Stomach (tissue), 9 donors: ENCODE data around the gene CHRM4. TPM values are rescaled to one million over a fixed set of nuclear protein-coding genes. Genes with fewer than 3 reads are reported as not detected.

ENCODE experiments used
- DNase-seq, 2 donors: peaks; one replicate each; pipeline versions ENCODE4 v3.0.0 to v3.0.0-alpha.2; 2013 to 2019
- H3K27ac ChIP-seq, 5 donors: fragments of 200-600 bp in 4 of 5; sonication (generic) in 4 of 5; one replicate each; pipeline ENCODE4 v1.5.1; 2013 to 2019; ENCODE audit warnings: mild to moderate bottlenecking in 1 of 5, moderate library complexity in 1 of 5
- H3K27me3 ChIP-seq, 3 donors: fragments of 200-600 bp; sonication (generic); one replicate each; pipeline ENCODE4 v1.5.1; 2017 to 2019; ENCODE audit warnings: mixed run types in 1 of 3
- H3K36me3 ChIP-seq, 4 donors: fragments of 200-600 bp; sonication (generic); 1 replicate in 3 of 4; 2 replicates in 1 of 4; pipeline ENCODE4 v1.5.1; 2016 to 2019
- H3K4me1 ChIP-seq, 4 donors: fragments of 200-600 bp; sonication (generic); one replicate each; pipeline ENCODE4 v1.5.1; 2016 to 2019
- H3K4me3 ChIP-seq, 4 donors: fragments of 200-600 bp; sonication (generic) in 3 of 4; one replicate each; pipeline ENCODE4 v1.5.1; 2016 to 2019; ENCODE audit warnings: mild to moderate bottlenecking in 1 of 4
- H3K9me3 ChIP-seq, 4 donors: fragments of 200-600 bp; sonication (generic); one replicate each; pipeline ENCODE4 v1.5.1; 2016 to 2019
- CTCF ChIP-seq, 7 experiments: fragments of 450-650 bp in 4 of 7; fragments of 200-600 bp in 3 of 7; sonication (generic) in 3 of 7; IDR thresholded peaks; one replicate each; pipeline ENCODE4 v1.5.1; 2016 to 2019; ENCODE audit warnings: antibody characterized with exemption in 7 of 7, control low read depth in 2 of 7, mild to moderate bottlenecking in 1 of 7
- EP300 ChIP-seq: sonication (generic); formaldehyde crosslinking; IDR thresholded peaks from one replicate; pipeline ENCODE4 v1.6.1; 2017; ENCODE audit warnings: antibody characterized with exemption
- POLR2A ChIP-seq, 4 donors: fragments of 450-650 bp; IDR thresholded peaks; one replicate each; pipeline ENCODE4 v1.6.1; 2016; ENCODE audit warnings: antibody characterized with exemption in 4 of 4, control low read depth in 2 of 4, mild to moderate bottlenecking in 1 of 4, moderate library complexity in 1 of 4
- POLR2AphosphoS5 ChIP-seq, 3 donors: sonication (generic); formaldehyde crosslinking; IDR thresholded peaks; one replicate each; pipeline ENCODE4 v1.6.1; 2016; ENCODE audit warnings: antibody characterized with exemption in 3 of 3
- WGBS, 5 donors: extraction: QIAGEN DNeasy Blood & Tissue Kit in 3 of 5; methylation state at CpG; one replicate each; pipeline versions ENCODE4 v1.1.5 to v1.1.7; 2013 to 2018; 5-methylcytosine and 5-hydroxymethylcytosine counted together
- intact Hi-C: fragments of 100-400 bp; cut with DNase I; formaldehyde crosslinking; loops from one replicate; pipeline ENCODE4 v1.15.1; 2023; ENCODE audit warnings: low total_unique reads
- polyA plus RNA-seq, 3 donors: library from polyadenylated mRNA; stranded (reverse); fragments of 200-250 nt; gene quantifications; one replicate each; pipeline ENCODE4 v1.2.3, GENCODE V29; 2013
- total RNA-seq, 5 donors: library from RNA; depleted of rRNA; stranded (reverse); fragments of >200 nt; gene quantifications; one replicate each; pipeline versions ENCODE4 v1.1.0 to v1.2.3, GENCODE V29; 2014 to 2016
- donor health status: healthy with polysubstance abuse.
- donor health status: Bipolar disorder and iron deficiency.
- donor health status: healthy.

Gene CHRM4
- total and polyA plus RNA-seq, 8 donors = 0.37 to 2.8 TPM; not detected in 6

DNA sequence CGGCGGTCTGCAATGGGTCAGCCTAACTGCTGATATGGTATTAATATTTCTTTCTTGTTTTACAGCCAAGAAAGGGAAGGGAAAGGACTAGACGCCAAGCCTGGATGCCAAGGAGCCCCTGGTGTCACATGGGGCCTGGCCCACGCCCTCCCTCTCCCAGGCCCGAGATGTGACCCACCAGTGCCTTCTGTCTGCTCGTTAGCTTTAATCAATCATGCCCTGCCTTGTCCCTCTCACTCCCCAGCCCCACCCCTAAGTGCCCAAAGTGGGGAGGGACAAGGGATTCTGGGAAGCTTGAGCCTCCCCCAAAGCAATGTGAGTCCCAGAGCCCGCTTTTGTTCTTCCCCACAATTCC is 8.2 kb downstream of the CHRM4 start:
- TF ChIP-seq CTCF (IDR thresholded peaks at IDR 0.05) (no peak), POLR2AphosphoS5 (IDR thresholded peaks at IDR 0.05) (no peak), EP300 (no peak), POLR2A (IDR thresholded peaks at IDR 0.05) (no peak)
- intact Hi-C loops = no loop called here
- H3K27ac ChIP-seq = no peak overlapping the region
- peaks cover 0 to 3% (median 2%) of the 10 kb centered on the region in 4 donors for H3K36me3 ChIP-seq
- peaks cover 21 to 50% (median 38%) of the 10 kb centered on the region in 4 donors for H3K4me1 ChIP-seq
- no peak overlapping the region for H3K4me3 ChIP-seq
- H3K9me3 ChIP-seq = no peaks in the 10 kb centered on the region
- no peak for DNase-seq
- H3K27me3 ChIP-seq = peaks cover 0 to 75% (median 17%) of the 10 kb centered on the region in 3 donors
- 65 to 81% (median 73%) methylated on average over 7 of the region's 7 CpGs for WGBS, 5 donors

- DNase-seq = peak in 1 of 2 donors; percentile 78
- Histone ChIP-seq H3K4me3 (peak overlapping the region; percentile 62 to 73 (median 66)), H3K27ac (no peak overlapping the region), H3K27me3 (peaks cover 0 to 69% (median 11%) of the 10 kb centered on the region in 3 donors), H3K9me3 (no peaks in the 10 kb centered on the region), H3K4me1 (peaks cover 21 to 50% (median 35%) of the 10 kb centered on the region in 4 donors), H3K36me3 (peaks cover 0 to 9% (median 7%) of the 10 kb centered on the region in 4 donors)
- WGBS, 5 donors = 40 to 53% (median 47%) methylated on average over 12 to 18 of the region's 18 CpGs
- TF ChIP-seq POLR2AphosphoS5 (IDR thresholded peaks at IDR 0.05) = no peak
- TF ChIP-seq EP300 = no peak
- peak in 2 of 7 experiments; percentile 38 to 47 for TF ChIP-seq CTCF (IDR thresholded peaks at IDR 0.05)
- TF ChIP-seq POLR2A (IDR thresholded peaks at IDR 0.05) = no peak
- intact Hi-C loops = no loop called here
Observed at GRCh38 chr11:46382646-46383403, 8.8 kb downstream of the CHRM4 start.

GRCh38 chr11:46381819-46382645 is 9.5 kb downstream of the CHRM4 start:
- peak in 1 of 2 donors; percentile 70 for DNase-seq
- WGBS, 5 donors = 1 to 3% (median 1%) methylated on average over 18 to 66 of the region's 66 CpGs
- intact Hi-C loops = no loop called here
- Histone ChIP-seq H3K4me1 (peaks cover 21 to 50% (median 35%) of the 10 kb centered on the region in 4 donors), H3K4me3 (peak overlapping the region; percentile 62 to 73 (median 66)), H3K27me3 (peaks cover 0 to 61% (median 4%) of the 10 kb centered on the region in 3 donors), H3K9me3 (no peaks in the 10 kb centered on the region), H3K27ac (peak overlapping the region in 4 of 5 donors; percentile 46 to 93 (median 82)), H3K36me3 (peaks cover 5 to 17% (median 15%) of the 10 kb centered on the region in 4 donors)
- TF ChIP-seq CTCF (IDR thresholded peaks at IDR 0.05) (no peak), POLR2AphosphoS5 (IDR thresholded peaks at IDR 0.05) (no peak), POLR2A (IDR thresholded peaks at IDR 0.05) (no peak), EP300 (no peak)
